Measurements from ENCODE around the gene RPS6KC1.
"Not testable (repeated sequence)": the region's sequence is repeated elsewhere in the genome, so short reads cannot be mapped to it uniquely, and the experiment has no call there.

Gene RPS6KC1

GRCh38 chr1:213055767-213056166 is 4.7 kb downstream of the RPS6KC1 start:
- DNase-seq (ENCODE audit: low spot score), result no peak

DNA sequence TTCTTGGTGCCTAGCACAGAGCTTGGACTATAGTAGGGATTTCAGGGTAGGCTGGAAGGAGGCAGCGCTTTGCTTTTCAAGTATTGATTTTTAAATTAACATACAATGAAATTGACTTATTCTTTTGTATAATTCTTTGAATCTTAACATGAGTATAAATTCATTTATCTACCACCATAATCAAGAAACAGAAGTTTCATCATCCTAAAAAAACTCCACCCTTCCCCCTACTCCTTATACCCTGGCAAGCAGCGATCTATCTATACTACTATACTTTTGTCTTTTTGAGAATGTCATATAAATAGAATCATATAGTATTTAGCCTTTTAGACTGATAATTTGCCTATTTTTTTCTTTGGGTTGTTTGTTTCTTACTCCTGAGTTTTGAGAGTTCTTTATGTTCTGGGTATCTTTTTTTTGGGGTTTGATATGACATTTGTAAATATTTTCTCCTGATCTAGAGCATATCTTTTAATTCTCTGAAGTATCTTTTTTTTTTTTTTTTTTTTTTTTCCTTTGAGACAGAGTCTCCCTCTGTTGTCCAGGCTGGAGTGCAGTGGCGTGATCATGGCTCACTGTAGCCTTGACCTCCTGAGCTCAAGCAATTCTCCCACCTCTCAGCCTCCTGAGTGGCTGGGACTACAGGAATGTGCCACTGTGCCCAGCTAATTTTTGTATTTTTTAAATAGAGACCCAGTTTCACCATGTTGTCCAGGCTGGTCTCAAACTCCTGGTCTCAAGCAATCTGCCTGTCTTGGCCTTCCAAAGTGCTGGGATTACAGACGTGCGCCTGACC is 6.4 kb downstream of the RPS6KC1 start:
- DNase-seq (ENCODE audit: low spot score), result no peak

DNA sequence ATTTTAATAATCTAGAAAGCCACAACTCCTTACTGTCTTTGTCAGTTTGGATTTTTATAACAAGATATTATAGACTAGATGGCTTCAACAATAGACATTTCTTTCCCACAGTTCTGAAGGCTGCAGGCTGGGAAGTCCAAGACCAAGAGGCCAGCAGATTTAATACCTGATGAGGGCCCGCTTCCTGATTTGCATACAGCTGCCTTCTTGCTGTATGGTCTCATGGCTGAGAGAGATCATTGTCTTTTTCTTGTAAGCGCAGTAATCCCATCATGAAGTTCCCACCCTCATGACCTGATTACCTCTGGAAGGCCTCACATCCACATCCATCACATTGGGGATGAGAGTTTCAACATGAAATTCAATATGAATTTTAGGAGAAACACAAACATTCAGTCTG is 9.8 kb downstream of the RPS6KC1 start:
- DNase-seq (ENCODE audit: low spot score), result no peak

DNA sequence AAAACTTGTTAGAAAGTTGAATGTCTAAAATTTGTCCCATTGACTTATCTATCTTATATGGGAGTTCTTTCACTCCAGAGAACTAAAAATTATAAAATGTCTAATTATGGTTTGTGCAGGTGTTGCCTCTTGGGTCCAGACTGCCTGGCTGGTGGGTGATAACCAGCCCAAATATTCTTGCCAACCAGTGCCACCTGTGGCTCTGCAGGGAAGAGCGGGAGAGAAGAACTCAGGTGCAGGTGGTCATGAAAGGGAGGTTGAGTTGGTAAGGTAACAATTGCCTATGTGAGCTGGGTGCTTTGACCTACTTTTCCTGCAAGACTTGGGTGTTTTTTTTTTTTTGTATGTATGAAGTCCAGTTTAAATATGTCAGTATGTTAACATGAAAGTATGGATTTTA is 10.2 kb downstream of the RPS6KC1 start:
- DNase-seq (ENCODE audit: low spot score), result no peak

DNA sequence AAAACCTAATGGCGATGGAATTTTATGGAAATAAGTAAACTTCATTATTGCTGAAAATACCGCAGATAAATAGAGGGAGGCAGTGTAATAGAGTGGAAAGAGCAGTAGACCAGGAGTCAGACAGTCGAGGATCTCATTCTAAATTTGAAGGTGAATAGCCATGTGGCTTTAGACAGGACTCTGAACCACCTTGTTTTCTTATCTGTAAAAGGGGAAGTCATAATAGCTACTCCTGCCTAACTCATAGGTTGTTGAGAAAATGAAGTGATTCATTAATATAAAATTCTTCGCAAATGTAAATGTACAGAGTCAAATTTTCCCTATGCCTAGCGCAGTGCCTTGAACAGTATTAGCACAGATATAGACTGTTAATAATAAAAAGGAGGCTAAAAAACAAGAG is 14.8 kb downstream of the RPS6KC1 start:
- DNase-seq (ENCODE audit: low spot score), result no peak

GRCh38 chr1:213066363-213066762 is 15.3 kb downstream of the RPS6KC1 start:
- DNase-seq (ENCODE audit: low spot score), result no peak

DNA sequence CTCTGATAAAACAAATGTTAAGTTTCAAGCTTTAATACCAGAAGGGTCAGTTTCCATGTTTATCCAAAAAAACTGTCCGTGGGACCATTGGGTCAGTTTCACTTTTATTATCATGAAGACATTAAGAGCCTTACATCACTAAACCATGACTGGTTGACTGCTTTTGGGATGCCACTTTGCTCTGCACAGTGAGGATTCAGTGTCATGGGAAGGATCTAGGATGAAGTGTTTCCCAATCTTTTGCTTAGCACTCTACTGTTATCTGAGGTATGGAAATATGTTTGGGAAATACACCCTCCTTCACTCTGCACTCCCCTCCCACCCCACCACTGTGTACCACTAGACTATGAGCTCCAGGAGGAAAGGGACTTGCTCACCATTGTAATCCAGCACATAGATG is 16.3 kb downstream of the RPS6KC1 start:
- no peak for DNase-seq (ENCODE audit: low spot score)

DNA sequence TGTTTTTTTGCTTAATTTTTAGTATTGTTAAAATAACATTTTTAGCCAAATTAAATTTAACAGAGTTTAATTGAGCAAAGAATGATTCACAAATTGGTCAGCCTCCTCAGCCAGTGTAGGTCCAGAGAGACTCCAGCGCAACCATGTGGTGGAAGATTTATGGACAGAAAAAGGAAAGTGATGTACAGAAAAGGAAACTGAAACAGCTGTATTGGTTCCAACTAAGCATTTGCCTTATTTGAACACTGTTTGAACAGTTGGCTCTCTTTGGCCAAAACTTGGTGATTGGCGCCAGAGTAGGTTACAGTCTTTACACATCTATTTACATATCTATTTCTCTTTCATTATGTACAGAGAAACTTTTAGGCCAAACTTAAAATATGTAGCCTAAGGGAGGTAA is 19.4 kb downstream of the RPS6KC1 start:
- peak; percentile 56 for DNase-seq (ENCODE audit: low spot score)

GRCh38 chr1:213075725-213076124 is 24.7 kb downstream of the RPS6KC1 start:
- no peak for DNase-seq (ENCODE audit: low spot score)

DNA sequence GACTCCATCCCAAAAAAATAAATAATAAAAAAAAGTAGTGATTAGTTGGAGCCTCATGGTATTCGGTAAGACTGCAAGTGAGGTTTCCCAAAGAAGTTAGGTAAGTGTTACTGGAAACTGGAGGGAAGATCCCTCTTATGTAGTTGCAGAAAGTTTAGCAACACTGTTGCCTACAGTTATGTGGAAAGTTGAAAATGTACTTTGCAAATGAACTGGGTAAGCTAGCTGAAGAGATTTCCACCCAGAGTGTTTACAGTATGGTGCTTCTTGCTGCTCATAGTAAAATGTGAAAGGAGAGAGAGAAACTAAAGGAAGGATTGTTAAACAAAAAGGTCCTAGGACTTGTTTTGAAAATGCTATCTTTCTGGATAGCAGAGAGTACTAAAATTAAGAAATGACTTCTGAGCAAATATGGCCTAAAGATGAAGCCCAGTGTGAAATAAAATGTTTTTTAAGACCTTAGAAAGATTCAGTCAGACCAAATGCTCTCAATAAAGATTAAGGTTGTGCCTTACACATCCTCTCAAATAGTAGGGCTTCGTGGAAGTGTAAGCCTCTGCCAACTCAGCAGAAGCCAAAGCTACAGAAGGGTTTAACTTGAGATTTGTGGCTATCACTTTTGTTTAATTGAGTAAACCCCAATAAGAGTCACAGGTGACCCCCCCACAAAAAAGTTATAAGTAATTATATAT is 31.5 kb downstream of the RPS6KC1 start:
- DNase-seq (ENCODE audit: low spot score), result no peak

- no peak for DNase-seq (ENCODE audit: low spot score)
These were observed 32.0 kb downstream of the RPS6KC1 start for GRCh38 chr1:213083112-213083445.

GRCh38 chr1:213087911-213088310 is 36.9 kb downstream of the RPS6KC1 start:
- DNase-seq (ENCODE audit: low spot score), result no peak

DNA sequence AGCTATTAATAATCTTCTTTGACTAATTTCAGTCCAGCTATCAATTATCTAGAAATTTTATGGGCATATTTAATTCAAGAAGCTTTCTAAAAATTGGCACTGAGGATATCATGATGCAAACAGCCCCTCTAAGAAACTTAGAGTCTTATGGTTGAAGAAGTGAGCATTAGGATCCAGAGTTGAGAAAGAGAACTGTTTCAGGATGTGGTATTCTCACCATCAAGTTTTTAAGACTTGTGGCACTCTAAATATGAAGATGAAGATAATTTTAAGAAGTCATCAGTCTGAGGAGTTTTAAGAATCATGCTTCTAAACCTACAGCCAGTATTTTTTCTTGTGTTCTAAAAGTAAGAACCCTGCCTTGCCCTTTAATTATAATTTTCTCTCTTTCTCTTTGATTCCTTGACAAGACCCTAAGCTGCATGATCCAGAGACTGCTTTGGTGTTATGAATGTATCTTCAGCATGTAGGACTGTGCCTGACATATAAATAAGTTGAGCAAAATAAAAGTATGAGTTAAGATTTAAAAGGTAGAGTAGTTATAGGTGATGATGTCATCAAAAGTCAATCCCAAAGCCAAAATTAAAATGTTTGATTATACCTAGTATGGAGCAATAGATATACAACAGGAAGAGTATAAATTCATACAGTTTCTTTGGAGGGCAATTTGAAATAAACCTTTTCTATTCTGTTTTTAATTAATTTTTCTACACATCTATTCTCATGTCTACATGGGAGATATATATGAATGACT is 39.1 kb downstream of the RPS6KC1 start:
- DNase-seq (ENCODE audit: low spot score), result no peak

DNA sequence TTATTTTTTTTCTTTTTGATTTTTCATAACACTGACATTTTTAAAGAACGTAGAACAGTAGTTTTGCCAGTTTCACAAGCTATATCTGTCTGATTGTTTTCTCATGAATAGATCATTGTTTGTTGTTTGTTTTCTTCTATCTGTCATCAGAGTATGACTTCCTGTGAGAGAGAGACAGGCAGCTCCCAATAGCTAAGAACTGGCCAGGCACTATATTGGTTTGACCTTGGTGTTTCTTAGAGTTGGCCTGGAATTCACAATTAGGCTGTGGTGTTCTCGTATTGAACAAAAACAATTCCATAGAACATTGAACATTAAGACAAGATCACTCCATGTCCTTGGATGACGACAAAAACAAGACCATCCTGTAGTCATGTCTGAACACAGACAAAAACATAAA is 43.4 kb downstream of the RPS6KC1 start:
- no peak for DNase-seq (ENCODE audit: low spot score)

DNA sequence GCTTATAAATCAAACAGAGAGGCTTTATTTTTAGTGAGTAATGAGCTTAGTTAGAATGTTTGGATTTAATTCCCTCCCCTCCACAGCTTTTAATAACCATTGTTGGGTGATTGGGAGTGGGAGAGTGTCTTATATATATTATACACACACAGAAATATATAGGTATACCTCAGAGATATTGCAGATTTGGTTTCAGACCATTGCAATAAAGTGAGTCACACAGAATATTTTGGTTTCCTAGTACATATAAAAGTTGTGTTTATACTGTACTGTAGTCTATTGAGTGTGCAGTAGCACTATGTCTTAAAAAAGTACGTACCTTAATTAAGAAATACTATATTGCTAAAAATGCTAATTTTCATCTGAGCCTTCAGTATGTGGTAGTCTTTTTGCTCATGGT is 44.4 kb downstream of the RPS6KC1 start:
- DNase-seq (ENCODE audit: low spot score), result no peak

DNA sequence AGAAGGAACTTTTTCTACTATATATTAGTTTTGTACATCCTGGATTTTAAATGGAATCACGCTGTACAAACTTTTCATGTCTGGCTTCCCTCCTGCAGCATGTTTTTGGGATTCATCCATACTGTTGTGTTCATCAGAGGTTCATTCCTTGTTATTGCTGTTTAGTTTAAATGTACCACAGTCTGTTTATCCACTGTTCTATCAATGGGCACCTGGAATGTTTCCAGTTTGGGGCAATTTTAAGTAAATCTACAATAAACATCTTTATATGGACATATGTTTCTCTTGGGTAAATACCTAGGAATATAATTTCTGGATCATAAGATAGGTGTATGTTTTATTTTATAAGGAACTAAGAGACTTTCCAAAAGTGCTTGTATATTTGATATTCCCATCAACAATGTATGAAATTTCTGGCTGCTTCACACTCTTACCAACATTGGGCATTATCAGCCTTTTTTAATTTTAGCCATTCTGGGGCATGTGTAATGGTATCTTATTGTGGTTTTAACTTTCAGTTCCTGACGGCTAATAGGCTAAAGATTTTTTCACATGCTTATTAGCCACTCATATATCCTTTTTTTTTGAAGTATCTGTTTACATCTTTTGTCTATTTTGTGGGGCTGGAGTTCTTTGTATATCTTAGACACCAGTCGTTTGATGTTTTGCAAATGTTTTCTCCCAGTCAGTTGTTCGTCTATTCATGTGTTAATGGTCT is 48.8 kb downstream of the RPS6KC1 start:
- DNase-seq (ENCODE audit: low spot score), result no peak

DNA sequence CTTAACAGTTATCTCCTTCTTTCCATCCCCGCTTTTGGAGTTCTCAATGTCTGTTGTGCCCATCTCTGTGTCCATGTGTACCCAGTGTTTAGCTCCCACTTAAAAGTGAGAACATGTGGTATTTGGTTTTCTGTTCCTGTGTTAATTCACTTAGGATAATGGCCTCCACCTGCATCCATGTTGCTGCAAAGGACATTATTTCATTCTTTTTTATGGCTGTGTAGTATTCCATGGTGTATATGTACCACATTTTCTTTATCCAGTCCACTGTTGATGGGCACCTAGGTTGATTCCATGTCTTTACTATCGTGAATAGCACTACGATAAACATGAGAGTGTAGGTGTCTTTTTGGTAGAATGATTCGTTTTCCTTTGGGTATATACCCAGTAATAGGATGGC is 49.5 kb downstream of the RPS6KC1 start:
- DNase-seq (ENCODE audit: low spot score), result not testable (repeated sequence)

DNA sequence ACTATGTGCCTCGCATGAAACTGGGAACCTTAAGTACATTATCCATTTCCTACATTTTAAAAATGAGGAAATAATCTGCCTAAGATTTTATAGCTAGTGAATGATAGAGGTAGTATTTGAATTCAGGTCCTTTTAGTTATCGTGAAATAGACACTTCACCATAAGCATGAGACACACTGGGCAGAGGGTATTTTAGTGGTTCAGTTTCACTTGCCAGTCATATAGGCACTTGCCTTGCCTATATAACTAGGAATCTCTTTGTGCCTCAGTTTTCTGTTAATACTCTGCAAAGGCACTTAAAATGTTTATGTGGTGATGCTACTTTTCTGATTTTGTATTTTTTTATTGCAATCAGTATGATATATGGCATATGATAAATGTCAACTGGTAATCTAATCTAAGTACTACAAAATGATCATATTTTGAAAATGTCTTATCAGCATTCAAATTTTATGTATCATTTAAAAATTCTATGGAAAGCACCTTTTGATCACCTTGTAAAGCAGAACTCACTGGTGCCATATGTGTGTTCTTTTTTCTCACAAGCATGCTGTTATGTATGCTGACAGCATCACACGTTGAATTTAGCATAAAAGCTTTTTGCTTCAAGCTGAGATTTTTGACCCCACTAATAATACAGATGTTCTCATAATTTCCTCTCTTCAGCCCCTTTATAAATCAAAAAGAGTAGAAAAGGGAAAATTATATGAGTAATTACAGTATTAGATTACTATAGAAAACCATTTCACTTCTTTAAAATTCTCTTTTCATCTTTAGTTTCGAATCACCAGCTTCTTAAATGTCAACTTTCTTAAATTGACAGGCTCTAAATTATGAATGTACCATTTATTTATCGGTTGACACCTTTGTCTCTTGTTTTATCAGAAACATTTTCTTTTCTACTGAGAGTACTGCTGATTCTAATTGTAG is 52.6 kb downstream of the RPS6KC1 start:
- DNase-seq (ENCODE audit: low spot score), result no peak

- no peak for DNase-seq (ENCODE audit: low spot score)
These were observed 53.6 kb downstream of the RPS6KC1 start for GRCh38 chr1:213104604-213105003.

- DNase-seq (ENCODE audit: low spot score), result no peak
These were observed 55.3 kb downstream of the RPS6KC1 start for GRCh38 chr1:213106298-213106697.

GRCh38 chr1:213107613-213108012 is 56.6 kb downstream of the RPS6KC1 start:
- no peak for DNase-seq (ENCODE audit: low spot score)
